ENCODE results near the gene TRIM17.
"Not testable (repeated sequence)": the region's sequence is repeated elsewhere in the genome, so short reads cannot be mapped to it uniquely, and the experiment has no call there.

TRIM17 gene

DNA sequence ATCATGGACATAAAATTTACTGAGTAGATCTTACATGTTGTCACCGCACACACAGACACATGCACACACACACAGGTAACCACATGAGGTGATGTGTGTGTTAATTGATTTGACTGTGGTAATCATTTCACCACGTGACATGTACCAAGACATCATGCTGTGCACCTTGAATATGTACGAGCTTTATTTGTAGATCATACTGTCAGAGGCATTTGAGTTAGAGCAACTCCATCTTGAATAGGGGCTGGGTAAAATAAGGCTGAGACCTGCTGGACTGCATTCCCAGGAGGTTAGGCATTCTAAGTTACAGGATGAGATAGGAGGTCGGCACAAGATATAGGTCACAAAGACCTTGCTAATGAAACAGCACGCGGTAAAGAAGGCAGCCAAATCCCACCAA, 31.7 kb upstream of the TRIM17 start:
- no peak for DNase-seq (ENCODE audit: low spot score)

DNA sequence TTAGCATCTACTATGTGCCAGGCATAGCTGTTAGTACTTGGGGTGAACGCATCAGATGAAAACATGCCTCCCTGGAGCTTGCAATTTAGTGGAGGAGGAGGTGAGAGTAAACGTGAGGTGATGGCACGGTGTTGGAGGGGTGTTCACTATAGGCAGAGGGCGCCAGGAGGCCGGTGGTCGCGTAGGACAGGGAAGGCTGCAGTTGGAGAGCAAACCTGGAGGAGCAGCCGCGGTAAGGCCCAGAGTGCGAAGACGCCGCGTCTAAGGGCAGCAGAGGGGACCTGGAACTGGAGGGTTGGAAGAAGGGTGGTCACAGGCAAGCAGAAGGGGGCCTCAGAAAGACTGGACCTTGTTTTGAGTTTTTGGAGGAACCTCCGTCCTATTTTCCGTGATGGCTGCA, 30.2 kb upstream of the TRIM17 start:
- no peak for DNase-seq (ENCODE audit: low spot score)

DNA sequence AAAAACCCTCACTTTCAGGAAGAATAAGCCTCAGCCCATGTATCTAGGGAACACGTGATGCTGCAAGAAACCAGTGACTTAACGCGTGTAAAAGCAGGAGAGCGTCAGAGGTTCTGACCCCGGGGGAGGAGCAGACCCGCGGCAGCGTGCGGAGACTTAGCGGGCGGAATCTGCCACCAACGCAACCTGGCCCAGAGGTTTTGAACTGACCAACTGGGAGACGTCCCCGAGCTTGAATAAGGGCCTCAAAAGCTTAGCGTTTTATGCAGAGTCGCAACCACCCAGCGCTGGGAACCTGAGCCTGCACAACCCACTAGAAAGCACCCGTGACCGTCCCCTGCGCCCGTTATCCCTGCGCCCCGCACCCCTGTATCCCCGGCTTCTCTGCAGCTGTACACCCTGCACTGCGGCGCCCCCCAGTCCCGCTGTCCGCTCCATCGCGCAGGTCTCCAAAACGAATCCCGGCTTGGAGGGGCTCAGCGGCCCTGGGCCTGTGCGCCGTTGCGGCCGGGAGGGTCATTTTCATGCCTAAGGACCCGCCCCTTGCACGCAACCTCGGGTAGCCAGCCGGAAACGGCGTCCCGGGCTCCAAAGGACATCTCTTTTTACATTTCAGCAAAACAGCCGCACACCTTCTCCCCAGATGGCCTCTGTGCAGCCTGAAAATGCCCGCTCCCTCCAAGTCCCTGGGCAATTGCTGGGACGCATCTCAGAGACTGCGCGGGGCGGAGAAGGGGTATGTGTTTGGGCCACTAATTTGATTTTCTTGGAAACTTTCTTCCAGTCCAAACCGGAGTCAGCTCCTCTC, 29.4 kb upstream of the TRIM17 start:
- DNase-seq (ENCODE audit: low spot score) = peak; percentile 38

DNA sequence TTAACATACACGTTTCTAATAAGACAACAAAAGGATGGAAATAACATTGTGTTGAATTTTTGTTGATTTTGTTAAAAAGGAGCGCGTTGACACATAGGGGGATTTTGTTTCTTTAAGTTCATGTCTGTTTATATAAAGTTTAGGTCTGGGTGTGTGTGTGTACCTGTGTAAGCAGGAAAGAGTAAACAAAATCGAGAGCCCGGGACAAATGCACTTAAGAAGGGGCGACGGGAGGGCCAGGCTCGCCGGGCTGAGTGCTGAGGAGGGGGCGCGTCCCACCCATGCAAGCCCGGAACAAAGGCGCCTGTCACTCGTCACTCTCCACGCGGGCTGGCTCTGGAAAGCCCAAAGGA, 28.8 kb upstream of the TRIM17 start:
- DNase-seq (ENCODE audit: low spot score) = no peak

DNA sequence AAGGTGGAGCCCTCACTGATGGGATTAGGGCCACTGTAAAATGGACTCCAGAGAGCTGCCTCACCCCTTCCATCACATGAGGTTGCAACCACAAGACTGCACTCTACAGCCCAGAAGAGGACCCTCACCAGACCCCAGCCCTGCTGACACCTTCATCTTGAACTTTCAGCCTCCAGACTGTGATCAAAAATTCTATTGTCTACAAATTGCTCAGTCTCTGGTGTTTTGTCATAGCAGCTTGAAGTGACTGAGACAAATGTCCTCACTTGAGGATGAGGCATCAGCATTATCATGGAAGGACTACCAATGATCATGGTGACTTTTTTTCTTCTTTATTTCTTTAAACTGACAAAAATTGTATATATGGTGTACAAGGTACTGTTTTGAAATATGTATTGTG, 26.7 kb upstream of the TRIM17 start:
- no peak for DNase-seq (ENCODE audit: low spot score)

DNA sequence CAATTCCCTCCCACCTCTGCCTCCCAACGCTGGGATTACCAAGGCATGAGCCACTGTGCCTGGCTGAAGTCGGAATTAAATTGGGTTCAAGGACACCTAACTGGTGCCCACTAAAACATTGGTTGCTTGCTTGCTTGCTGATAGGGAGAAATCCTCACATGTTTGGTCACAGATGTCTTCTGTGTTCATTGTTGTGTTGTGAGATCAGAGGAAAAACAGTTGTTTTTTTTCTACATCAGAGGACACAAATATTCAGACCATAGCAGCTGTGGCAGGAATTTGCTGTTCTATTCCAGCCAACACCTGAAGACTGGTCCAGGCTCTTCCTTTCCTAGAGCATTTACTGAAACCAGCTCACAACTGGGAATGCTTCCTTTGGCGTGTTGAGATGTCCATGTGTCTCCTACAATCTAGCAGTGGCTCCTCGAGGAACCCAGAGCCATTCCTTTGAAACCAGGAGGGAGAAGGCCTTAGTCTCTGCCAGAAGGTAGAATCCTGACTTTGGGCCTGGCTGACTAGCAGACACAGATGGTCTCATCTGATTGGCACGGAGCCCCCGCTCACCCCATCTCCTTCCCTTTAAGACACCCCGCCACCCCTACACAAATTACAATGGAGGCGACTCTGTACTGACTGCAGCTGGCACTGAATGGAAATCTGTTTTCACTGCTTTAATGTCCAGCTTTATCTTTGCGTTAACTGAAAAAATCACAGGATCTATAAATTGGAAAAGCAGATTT, 24.3 kb upstream of the TRIM17 start:
- DNase-seq (ENCODE audit: low spot score) = no peak

DNA sequence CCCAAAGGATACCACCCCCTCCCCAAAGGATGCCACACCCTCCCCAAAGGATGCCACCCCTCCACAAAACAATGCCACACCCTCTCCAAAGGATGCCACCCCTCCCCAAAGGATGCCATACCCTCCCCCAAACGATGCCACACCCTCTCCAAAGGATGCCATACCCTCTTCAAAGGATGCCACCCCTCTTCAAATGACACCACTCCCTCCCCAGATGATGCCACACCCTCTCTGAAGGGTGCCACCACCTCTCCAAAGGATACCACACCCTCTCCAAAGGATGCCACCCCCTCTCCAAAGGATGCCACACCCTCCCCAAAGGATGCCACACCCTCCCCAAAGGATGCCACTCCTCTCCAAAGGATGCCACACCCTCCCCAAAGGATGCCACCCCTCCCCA, 21.6 kb upstream of the TRIM17 start:
- DNase-seq (ENCODE audit: low spot score) = no peak

DNA sequence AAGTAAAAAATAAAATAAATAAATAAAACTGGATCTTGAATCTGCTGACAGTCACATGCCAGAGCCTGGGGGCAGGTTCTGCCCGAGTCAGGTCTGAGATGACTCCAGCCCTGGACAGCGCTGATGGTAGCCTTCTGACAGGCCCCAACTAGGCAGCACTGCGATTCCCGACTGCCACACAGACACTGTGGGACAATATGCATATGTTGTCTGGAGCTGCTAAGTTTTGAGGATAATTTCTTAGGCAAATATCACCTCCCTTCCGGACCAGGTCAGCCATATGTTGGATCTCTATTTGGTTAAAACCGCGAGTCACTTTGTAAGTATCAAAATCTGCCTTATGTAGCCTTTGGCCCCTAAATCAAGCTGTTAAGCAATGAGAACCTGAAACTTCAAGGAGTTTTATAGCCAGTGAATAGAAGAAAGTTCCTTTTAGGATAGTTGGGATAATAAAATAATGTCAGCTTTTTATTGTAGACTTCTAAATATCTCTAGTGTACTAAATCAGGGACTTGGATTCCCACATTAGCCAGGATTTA, 20.8 kb upstream of the TRIM17 start:
- DNase-seq (ENCODE audit: low spot score) = no peak

DNA sequence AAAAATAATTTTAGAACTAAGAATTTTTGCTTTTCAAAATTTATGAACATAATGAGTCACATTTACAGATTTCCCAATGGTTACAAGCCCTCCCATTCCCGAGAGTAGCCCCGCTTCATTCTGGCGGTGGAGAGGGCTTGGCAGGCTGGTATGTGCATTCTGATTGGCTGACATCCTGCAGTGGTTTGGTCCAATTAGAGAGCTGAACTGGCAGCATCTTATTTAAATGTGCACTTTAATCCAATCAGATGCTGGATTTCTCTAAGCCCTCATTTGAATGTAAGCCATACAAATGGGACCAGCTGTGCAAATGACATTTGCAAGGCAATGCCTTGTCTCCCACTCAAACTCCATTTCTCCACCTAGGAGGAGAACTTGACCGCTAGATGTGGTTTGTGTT, 18.0 kb upstream of the TRIM17 start:
- no peak for DNase-seq (ENCODE audit: low spot score)

DNA sequence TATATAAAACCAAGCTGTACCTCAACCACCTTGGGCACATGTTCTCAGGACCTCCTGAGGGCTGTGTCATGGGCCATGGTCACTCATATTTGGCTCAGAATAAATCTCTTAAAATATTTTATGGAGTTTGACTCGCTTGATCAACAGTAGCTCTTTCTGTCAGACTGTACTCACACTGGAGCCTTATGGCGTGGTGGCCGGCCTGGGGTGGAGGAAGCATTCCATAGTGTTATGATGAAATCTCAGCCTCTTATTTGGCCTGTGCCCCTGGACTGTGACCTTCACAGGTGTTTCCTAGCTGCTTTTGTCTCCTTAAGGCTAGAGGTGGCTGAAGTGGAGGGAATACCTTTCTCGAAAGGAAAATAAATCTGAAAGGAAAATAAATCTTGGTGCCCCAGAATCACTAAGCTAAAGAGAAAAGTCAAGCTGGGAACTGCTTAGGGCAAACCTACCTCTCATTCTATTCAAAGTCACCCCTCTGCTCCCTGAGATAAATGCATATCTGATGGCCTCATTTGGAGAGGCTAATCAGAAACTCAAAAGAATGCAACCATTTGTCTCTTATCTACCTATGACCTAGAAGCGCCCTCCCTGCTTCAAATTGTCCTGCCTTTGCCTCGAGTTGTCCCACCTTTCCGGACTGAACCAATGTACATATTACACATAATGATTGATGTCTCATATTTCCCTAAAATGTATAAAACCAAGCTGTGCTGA, 16.8 kb upstream of the TRIM17 start:
- DNase-seq (ENCODE audit: low spot score) = not testable (repeated sequence)

DNA sequence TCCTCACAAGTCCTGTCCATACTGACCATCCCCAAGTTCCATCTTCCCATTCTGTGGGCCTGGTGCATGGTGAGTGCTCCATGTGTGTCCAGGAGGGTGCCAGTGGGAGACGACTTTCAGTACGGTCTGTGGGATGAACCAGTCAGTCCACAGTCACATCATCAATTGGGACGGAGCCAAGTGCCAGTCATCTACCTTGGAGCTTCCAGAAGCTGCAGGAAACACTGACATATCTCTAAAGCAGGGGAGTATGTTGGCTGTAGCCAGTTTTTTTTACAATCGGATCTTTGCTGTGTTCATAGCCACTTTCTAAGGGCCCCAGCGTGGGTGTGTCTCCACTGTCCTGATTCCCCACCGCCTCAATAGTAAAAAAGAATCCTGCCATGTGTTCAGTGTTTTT, 13.6 kb upstream of the TRIM17 start:
- DNase-seq (ENCODE audit: low spot score) = no peak

DNA sequence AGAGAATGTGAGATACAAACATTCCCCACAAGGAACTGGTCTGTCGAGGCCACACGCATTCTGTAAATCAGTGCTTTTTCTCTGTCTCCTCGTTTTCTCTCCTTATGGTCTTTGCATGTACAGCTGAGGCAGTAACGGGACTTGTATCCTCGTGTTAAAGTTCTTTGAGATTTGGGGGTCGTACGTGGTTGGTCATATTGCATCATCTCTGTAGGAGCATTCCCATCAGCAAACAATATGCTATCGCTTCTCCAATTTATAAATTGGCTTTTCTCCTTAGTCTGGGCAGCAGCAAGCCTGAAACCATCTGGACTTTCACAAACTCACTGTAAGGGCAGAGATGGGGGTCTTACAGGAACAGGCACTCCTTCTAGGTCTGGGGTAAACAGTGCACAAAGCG, 13.0 kb upstream of the TRIM17 start:
- DNase-seq (ENCODE audit: low spot score) = no peak

DNA sequence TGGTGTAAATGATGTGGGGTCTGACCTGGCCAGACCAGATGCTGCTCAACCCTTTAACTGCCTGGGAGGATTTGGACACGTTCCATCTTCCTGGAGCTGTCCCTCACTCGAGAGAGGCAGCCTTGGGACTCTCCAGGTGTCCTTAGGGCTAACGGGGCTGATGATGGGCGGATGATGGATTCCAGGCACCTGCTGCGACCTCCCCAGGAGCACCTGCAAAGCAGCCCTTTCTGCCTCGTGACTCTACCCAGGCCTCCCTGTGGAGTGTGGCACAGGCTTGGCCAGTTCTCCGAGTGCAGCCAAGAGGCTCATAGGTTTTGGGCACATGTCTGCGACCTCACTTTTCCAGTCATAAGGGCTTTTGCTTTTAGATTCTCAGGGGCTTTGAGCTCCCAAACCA, 12.3 kb upstream of the TRIM17 start:
- no peak for DNase-seq (ENCODE audit: low spot score)

DNA sequence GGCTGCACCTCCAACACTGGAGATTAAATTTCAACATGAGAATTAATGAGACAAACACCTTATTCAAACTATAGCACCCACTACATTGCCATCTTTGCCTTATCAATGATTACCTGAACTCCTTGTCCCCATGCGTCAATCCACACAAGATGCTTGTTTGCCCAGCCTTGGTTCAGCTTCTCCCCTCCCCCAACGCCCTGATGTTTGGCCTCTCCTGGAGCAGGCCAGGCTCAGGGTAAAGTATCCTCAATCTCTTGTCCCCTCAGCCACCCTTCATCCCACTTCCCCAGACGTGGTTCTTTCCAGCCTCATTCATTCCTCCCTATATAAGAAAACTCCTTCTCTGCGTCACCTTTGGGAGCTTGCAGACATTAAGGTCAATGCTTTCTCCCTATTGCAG, 11.8 kb upstream of the TRIM17 start:
- no peak for DNase-seq (ENCODE audit: low spot score)

DNA sequence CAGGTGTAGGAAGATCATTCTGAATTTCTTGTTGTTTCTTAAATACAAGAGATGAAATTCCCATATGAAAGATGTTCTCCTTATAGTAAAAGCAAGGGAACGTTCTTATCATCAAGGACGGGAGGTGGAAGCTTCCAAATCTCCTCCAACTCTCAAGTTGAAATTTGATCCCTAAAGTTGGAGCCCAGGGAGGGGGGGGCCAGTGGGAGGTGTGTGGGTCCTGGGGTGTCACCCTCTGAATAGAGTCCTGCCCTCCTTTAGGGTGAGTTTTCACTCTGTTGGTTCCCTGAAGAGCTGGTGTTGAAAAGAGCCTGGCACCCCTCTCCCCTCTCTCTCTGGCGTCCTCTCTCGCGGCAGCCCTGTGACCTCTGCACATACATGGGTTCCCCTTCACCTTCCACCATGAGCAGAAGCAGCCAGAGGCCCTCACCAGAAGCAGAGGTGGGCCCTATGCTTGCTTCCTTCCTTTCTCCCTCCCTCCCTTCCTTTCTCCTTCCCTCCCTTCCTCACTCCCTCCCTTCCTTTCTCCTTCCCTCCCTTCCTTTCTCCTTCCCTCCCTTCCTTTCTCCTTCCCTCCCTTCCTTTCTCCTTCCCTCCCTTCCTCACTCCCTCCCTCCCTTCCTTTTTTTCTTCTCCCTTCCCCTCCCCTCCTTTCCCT, 10.0 kb upstream of the TRIM17 start:
- DNase-seq (ENCODE audit: low spot score) = no peak

DNA sequence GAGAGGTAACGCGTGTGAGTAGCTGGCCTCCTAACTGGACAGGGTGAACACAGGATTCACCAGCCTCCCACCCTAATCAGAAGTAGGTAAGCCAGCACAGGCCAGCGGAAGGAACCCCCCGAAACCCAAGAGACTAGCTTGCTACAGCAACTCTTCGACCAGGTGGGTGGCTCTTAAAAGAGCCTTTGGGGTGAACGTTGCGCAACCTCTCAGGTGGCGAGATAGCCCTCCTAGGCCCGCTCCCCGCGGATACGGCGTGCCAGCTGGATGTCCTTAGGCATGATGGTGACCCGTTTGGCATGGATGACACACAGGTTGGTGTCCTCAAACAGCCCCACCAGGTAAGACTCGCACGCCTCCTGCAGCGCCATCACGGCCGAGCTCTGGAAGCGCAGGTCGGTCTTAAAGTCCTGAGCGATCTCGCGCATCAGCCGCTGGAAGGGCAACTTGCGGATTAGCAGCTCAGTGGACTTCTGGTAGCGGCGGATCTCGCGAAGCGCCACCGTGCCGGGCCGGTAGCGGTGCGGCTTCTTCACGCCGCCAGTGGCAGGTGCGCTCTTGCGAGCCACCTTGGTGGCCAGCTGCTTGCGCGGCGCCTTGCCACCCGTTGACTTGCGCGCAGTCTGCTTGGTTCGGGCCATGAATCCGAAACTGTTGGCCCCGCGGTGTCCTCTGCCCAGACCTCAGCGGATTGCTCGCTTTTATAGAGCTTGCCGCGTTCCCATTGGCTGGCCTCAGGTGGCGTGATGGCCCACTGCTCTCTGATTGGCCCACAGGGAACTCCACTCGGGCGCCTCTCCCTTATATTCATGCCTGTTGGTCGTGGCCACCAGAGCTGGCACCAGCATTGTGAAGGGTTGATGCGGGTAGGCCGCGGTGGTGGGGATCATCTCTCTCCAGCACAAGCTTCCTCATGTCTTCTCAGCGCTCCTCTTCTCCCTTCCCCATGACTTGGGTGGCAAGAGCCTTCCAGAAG, 8.3 kb upstream of the TRIM17 start:
- no peak for DNase-seq (ENCODE audit: low spot score)

DNA sequence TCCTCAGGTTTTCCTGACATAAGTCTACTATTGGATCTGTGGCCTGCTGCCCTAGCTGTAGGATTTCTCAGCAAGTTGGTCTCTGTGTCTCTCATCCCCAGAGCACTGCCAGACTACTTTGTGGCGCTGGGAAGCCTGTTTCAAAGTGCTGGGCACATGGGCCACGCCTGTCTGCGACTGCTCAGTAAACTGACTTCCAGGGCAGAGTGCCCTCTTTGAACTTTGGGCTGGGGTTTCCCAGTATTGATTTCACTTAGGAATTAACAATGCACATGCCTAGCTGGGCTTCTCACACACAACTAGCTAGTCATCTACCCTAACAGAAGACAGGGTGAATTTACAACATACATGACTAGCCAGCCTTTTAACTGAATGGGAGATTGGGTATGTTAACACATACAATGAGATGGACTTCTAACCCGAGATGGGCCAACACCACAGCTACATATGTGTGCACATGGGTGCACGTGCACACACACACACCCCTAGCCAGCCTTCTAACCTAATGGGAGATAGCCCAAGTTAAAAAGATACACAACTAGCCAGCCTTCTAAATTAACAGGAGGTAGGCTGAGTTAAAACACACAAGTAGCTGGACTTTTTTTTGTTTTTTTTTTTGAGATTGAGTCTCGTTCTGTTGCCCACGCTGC, 6.9 kb upstream of the TRIM17 start:
- no peak for DNase-seq (ENCODE audit: low spot score)

DNA sequence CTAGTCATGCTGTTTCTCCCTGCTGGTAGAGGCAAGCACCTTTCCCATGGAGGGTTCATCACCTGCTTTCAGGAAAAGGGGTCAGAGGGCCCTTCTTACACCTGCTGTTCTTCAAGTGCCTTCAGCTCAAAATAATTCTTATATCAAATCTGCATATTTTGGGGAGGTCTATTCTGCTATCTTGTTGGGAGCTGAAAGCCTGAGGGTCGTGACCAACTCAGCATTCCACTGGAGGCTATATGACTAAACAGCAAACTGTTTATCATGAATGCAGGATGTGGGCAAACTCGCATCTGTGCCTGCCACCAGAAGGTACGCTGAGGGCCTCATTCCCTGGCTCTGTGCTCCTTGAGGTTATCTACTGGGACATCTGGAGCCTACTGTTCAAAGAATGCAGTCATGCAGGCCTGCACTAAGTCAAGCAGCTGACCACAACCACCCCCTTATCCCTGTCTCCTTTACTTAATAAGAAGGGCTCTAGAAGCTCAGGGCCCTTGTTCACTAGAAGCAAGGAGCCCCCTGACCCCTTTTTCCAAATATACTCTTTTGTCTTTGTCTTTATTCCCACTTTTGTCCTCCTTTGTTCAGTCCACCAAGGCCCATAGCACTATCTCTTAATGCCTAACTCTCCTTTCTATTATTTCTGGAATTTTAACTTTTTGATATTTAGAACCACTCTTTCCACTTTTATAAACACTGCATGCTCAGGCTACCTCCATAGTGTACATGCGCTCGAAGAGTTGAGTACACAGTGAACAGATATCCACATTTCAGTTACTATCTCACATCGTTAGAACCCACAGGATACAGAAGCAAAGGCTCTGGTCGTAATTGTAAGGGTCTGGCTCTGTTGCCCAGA, 4.5 kb upstream of the TRIM17 start:
- no peak for DNase-seq (ENCODE audit: low spot score)

DNA sequence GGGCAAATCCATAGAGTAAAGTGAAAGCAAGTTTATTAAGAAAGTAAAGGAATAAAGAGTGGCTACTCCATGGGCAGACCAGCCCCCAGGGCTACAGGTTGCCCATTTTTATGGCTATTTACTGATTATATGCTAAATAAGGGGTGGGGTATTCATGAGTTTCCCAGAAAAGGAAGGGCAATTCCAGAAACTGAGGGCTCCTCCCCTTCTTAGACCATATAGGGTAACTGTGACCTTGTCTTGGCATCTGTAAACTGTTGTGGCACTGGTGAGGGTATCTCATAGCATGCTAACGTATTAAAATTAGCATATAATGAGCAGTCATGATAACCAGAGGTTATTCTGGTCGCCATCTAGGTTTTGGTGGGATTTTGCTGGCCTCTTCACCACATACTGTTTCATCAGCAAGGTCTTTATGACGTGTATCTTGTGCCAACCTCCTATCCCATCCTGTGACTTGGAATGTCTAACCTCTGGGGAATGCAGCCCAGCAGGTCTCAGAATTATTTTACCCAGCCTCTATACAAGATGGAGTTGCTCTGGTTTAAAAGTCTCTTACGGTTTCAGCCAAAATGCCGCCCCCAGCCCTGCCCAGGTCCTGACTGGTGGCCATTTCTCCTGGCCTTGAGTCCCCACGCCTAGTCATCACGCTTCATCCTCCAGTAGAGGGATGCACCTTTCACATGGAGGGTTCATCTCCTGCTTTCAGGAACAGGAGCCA, 982 bp upstream of the TRIM17 start:
- DNase-seq (ENCODE audit: low spot score) = no peak
